Testis (tissue), 3 donors: ENCODE measurements around the gene SPI1. TPM values are rescaled to one million over a fixed set of nuclear protein-coding genes. Genes with fewer than 3 reads are reported as not detected.
A peak's percentile ranks its signal among the peaks of the same experiment; 100 is the strongest.

ENCODE experiments used
- DNase-seq: peaks from one replicate; pipeline ENCODE4 v3.0.0-alpha.2; 2019
- H3K27ac ChIP-seq, 2 donors: fragments of 200-600 bp; sonication (generic); one replicate each; pipeline ENCODE4 v1.5.1; 2019
- H3K27me3 ChIP-seq: fragments of 200-600 bp; sonication (generic); one replicate; pipeline ENCODE4 v1.5.1; 2019
- H3K36me3 ChIP-seq: fragments of 200-600 bp; sonication (generic); one replicate; pipeline ENCODE4 v1.5.1; 2017; ENCODE audit warnings: low read depth; ENCODE audit errors: missing control alignments
- H3K4me1 ChIP-seq: fragments of 200-600 bp; sonication (generic); one replicate; pipeline ENCODE4 v1.5.1; 2019
- H3K4me3 ChIP-seq, 2 donors: fragments of 200-600 bp; sonication (generic); one replicate each; pipeline ENCODE4 v1.5.1; 2017 to 2019
- H3K9me3 ChIP-seq: fragments of 200-600 bp; sonication (generic); one replicate; pipeline ENCODE4 v1.5.1; 2017
- POLR2A ChIP-seq: fragments of 450-650 bp; IDR thresholded peaks from one replicate; pipeline ENCODE4 v1.6.1; 2017; ENCODE audit warnings: antibody characterized with exemption, mild to moderate bottlenecking, moderate library complexity
- WGBS, 2 donors: methylation state at CpG; one replicate each; pipeline ENCODE4 v1.1.5; 2018; 5-methylcytosine and 5-hydroxymethylcytosine counted together
- intact Hi-C: fragments of 100-400 bp; cut with DNase I; formaldehyde crosslinking; loops from one replicate; pipeline ENCODE4 v1.15.1; 2023; ENCODE audit warnings: low total_unique reads
- polyA plus RNA-seq: library from polyadenylated mRNA; stranded (reverse); fragments of 350-450 nt; fragmentation: Illumina TruSeq; extraction: RNeasy Lipid Tissue Mini Kit (QIAGEN cat#74804); gene quantifications from one replicate; pipeline ENCODE4 v1.2.3, GENCODE V29; 2014; ENCODE audit warnings: low read depth, low replicate concordance; ENCODE audit not compliant: insufficient read depth
- total RNA-seq, 2 donors: library from RNA; depleted of rRNA; stranded (reverse); fragments of >200 nt; gene quantifications; one replicate each; pipeline ENCODE4 v1.2.3, GENCODE V29; 2016
- TF ChIP-seq, protein P1 (sequence below), 3 experiments: fragments of 450-650 bp in 2 of 3; fragments of 200-600 bp in 1 of 3; sonication (generic) in 1 of 3; IDR thresholded peaks; one replicate each; pipeline ENCODE4 v1.5.1; 2016 to 2019; ENCODE audit warnings: antibody characterized with exemption in 3 of 3, mild to moderate bottlenecking in 2 of 3, moderate library complexity in 1 of 3

SPI1 gene
- total and polyA plus RNA-seq, 3 donors from 2014 or later = 4.6 to 16.3 (median 7.4) TPM

DNA sequence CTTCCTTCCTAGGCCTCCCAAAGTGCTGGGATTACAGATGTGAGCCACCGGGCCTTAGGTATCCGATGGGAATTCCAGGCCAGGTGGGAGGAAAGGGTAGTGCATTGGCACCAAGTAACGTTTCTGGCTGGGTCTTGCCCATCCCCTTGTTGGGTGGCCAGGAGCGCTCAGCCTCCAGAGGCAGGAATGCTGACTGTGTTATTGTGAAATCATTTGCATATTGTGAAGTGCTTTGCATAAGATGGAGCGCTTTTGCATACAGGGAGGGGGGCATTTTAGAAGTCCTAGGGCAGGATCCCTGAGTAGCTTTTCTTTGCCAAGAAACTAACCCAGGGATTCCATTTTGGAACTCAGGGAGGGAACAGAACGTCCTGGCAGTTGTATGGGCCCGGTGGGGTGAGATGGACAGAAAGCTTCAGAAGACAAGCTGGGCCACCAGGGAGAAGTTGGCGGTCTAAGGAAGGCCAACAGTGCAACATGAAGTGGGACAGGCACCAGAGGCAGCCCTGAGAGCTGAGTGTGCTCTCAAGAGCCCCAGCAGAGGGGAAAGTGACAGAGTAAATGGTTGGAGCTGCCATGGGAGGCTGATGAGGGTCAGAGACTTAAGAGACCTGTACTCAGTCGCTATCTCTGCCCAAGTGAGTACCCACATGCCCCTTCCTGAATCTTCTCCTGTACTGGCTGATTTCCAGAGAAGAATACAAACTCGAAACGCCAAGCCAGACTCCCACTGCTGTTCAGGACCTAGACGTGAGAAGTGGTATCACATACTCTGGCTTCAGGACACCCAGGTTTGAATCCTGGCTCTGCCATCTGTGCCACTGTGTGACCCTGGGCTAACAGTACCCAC lies 28.8 kb upstream of the SPI1 start:
- WGBS, 2 donors = 29 to 40% methylated on average over 12 of the region's 12 CpGs
- peak; percentile 28 for DNase-seq

DNA sequence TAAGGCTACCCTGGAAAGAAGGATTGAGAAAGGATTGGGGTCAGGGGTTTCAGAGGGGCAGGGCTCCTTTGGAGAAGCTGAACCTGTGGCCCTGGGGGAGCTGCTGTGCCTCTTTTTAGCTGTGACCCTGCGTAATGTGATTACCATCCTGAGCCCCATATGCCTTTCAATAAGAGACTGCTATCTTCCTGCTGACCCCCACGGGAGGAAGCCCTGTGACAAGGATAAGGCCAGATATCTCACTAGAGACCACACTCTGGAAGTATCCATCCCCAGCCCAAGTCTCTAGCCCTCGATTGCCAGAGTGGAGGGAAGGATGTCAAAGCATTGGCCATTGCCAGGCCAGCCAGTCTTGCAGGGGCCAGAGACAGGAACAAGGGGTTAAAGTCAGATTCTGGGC lies 25.2 kb upstream of the SPI1 start:
- Histone ChIP-seq H3K9me3 (no peaks in the 10 kb centered on the region), H3K27me3 (no peaks in the 10 kb centered on the region), H3K4me1 (peaks cover 26% of the 10 kb centered on the region), H3K27ac (no peak overlapping the region), H3K4me3 (no peak overlapping the region), H3K36me3 (no peaks in the 10 kb centered on the region)
- DNase-seq = no peak
- WGBS, 2 donors = 71 to 77% methylated on average over 3 of the region's 3 CpGs
- intact Hi-C loops = no loop called here
- TF ChIP-seq, protein P1, sequence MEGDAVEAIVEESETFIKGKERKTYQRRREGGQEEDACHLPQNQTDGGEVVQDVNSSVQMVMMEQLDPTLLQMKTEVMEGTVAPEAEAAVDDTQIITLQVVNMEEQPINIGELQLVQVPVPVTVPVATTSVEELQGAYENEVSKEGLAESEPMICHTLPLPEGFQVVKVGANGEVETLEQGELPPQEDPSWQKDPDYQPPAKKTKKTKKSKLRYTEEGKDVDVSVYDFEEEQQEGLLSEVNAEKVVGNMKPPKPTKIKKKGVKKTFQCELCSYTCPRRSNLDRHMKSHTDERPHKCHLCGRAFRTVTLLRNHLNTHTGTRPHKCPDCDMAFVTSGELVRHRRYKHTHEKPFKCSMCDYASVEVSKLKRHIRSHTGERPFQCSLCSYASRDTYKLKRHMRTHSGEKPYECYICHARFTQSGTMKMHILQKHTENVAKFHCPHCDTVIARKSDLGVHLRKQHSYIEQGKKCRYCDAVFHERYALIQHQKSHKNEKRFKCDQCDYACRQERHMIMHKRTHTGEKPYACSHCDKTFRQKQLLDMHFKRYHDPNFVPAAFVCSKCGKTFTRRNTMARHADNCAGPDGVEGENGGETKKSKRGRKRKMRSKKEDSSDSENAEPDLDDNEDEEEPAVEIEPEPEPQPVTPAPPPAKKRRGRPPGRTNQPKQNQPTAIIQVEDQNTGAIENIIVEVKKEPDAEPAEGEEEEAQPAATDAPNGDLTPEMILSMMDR (IDR thresholded peaks at IDR 0.05) = no peak
- no peak for TF ChIP-seq POLR2A

More for the DNA sequence above, 28.8 kb upstream of the SPI1 start:
- Histone ChIP-seq H3K4me1 (peaks cover 25% of the 10 kb centered on the region), H3K27ac (peak overlapping the region; percentile 75 to 95), H3K36me3 (no peaks in the 10 kb centered on the region), H3K27me3 (no peaks in the 10 kb centered on the region), H3K9me3 (no peaks in the 10 kb centered on the region), H3K4me3 (peak overlapping the region; percentile 54 to 87)
- TF ChIP-seq, protein P1 (IDR thresholded peaks at IDR 0.05) = peak in 1 of 3 experiments; percentile 36
- TF ChIP-seq POLR2A = no peak
- intact Hi-C loops = no loop called here

DNA sequence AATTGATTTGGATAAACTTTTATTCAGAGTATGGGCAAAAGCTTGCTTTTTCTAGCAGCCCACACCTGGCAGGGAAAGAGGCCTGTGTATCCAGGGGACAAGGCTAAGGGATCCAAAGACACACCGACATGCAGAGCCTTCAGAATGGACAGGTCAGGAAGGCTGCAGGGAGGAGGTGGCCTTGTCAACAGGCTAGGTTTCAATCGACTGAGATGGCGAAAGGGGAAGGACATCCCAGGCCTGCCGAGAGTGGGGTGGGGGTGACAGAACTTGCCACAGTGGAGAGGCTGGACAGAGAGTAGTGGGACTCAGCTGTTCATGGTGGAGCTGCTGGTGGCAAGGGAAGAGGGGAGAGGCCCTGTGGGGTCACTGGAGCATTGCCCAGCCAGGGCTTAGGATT lies 24.8 kb upstream of the SPI1 start:
- intact Hi-C loops = no loop called here
- TF ChIP-seq POLR2A = no peak
- TF ChIP-seq, protein P1 (IDR thresholded peaks at IDR 0.05) = no peak
- 64 to 79% methylated on average over 4 of the region's 4 CpGs for WGBS, 2 donors
- H3K9me3 ChIP-seq = no peaks in the 10 kb centered on the region
- H3K36me3 ChIP-seq = no peaks in the 10 kb centered on the region
- H3K27me3 ChIP-seq = no peaks in the 10 kb centered on the region
- H3K4me3 ChIP-seq = no peak overlapping the region
- no peak for DNase-seq
- H3K27ac ChIP-seq = no peak overlapping the region
- peaks cover 26% of the 10 kb centered on the region for H3K4me1 ChIP-seq

DNA sequence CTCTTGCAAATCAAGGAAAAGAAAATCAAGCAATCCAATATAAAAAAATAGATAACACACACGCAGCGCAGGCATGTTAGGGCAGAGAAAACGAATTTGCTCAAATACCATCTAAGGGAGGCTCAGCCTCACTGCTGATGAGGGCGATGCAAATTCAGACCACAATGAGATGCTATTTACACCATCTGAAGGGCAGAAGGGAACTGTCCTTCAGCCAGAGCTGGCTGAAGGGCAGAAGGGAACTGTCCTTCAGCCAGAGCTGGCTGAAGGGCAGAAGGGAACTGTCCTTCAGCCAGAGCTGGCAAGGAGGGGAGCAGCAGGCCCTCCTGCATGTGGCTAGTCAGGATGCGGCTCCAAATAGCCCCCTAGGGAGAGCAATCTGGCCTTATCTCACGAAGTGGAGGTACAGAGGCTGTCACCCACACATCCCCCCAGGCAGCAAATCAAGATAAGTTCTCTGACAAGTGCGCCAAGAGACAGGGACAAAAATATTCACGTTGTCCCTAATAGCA lies 22.5 kb upstream of the SPI1 start:
- H3K4me3 ChIP-seq = peak overlapping the region in 1 of 2 donors; percentile 60
- peaks cover 14% of the 10 kb centered on the region for H3K4me1 ChIP-seq
- peak overlapping the region; percentile 56 to 80 for H3K27ac ChIP-seq
- no peaks in the 10 kb centered on the region for H3K27me3 ChIP-seq
- H3K9me3 ChIP-seq = no peaks in the 10 kb centered on the region
- 8 to 11% methylated on average over 8 of the region's 8 CpGs for WGBS, 2 donors
- TF ChIP-seq, protein P1 (IDR thresholded peaks at IDR 0.05) = no peak
- no peak for TF ChIP-seq POLR2A
- no peak for DNase-seq
- no peaks in the 10 kb centered on the region for H3K36me3 ChIP-seq
- intact Hi-C loops = no loop called here
